ENCODE measurements around the gene ACSL1. TPM values are rescaled to one million over a fixed set of nuclear protein-coding genes. Genes with fewer than 3 reads are reported as not detected.

Gene ACSL1
- total RNA-seq, 1 donor from 2014 or later = 6.4 TPM

- no peak for DNase-seq (ENCODE audit: low spot score, unreplicated experiment)
- no peaks in the 10 kb centered on the region for H3K9me3 Mint-ChIP-seq (ENCODE audit: low read depth)
- H3K27ac Mint-ChIP-seq = no peak overlapping the region
- TF ChIP-seq, protein P1, sequence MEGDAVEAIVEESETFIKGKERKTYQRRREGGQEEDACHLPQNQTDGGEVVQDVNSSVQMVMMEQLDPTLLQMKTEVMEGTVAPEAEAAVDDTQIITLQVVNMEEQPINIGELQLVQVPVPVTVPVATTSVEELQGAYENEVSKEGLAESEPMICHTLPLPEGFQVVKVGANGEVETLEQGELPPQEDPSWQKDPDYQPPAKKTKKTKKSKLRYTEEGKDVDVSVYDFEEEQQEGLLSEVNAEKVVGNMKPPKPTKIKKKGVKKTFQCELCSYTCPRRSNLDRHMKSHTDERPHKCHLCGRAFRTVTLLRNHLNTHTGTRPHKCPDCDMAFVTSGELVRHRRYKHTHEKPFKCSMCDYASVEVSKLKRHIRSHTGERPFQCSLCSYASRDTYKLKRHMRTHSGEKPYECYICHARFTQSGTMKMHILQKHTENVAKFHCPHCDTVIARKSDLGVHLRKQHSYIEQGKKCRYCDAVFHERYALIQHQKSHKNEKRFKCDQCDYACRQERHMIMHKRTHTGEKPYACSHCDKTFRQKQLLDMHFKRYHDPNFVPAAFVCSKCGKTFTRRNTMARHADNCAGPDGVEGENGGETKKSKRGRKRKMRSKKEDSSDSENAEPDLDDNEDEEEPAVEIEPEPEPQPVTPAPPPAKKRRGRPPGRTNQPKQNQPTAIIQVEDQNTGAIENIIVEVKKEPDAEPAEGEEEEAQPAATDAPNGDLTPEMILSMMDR (IDR thresholded peaks at IDR 0.05; ENCODE audit: unreplicated experiment) = no peak
- H3K36me3 Mint-ChIP-seq (ENCODE audit: insufficient read depth) = no peaks in the 10 kb centered on the region
- no peak overlapping the region for H3K4me3 Mint-ChIP-seq (ENCODE audit: low read depth)
- peaks cover 13% of the 10 kb centered on the region for H3K27me3 Mint-ChIP-seq
- no peaks in the 10 kb centered on the region for H3K4me1 Mint-ChIP-seq (ENCODE audit: low read depth)
Measured at GRCh38 chr4:184861047-184861446, 35.3 kb upstream of the ACSL1 start.

- no peak for DNase-seq (ENCODE audit: low spot score, unreplicated experiment)
- H3K36me3 Mint-ChIP-seq (ENCODE audit: insufficient read depth) = no peaks in the 10 kb centered on the region
- peaks cover 13% of the 10 kb centered on the region for H3K27me3 Mint-ChIP-seq
- no peak overlapping the region for H3K27ac Mint-ChIP-seq
- H3K9me3 Mint-ChIP-seq (ENCODE audit: low read depth) = no peaks in the 10 kb centered on the region
- no peaks in the 10 kb centered on the region for H3K4me1 Mint-ChIP-seq (ENCODE audit: low read depth)
- H3K4me3 Mint-ChIP-seq (ENCODE audit: low read depth) = no peak overlapping the region
- TF ChIP-seq, protein P1 (IDR thresholded peaks at IDR 0.05; ENCODE audit: unreplicated experiment) = no peak
Measured at GRCh38 chr4:184860018-184860779, 34.4 kb upstream of the ACSL1 start.

DNA sequence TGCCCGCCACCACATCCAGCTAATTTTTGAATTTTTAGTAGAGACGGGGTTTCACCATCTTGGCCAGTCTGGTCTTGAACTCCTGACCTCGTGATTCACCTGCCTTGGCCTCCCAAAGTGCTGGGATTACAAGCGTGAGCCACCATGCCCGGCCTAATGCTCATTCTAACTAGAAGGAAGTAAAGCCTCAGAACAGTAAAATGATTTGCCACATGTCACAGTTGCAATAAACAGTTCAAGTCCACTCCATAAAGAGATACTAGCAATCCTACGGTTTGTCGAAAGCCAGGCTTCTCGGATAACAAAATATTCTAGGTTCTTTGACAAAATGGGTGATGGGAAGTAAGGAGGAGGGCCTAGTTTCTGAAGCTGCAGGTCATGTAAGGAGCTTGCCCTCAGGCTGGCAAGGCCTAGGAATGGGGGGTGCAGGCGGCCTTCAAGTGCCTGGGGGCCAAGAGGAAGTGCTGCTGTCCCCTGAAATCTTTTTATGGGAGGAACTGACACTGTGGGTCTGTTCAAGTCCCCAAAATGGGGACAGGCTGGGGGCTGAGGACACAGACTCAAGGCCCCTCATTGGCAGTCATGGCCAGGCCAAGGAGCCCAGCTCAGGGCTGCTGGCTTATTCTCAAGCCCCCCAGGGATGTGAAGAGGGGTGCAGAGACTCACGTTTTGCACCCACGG is 31.8 kb upstream of the ACSL1 start:
- H3K4me3 Mint-ChIP-seq (ENCODE audit: low read depth) = no peak overlapping the region
- peaks cover 10% of the 10 kb centered on the region for H3K27me3 Mint-ChIP-seq
- H3K36me3 Mint-ChIP-seq (ENCODE audit: insufficient read depth) = no peaks in the 10 kb centered on the region
- DNase-seq (ENCODE audit: low spot score, unreplicated experiment) = no peak
- TF ChIP-seq, protein P1 (IDR thresholded peaks at IDR 0.05; ENCODE audit: unreplicated experiment) = no peak
- peaks cover 2% of the 10 kb centered on the region for H3K4me1 Mint-ChIP-seq (ENCODE audit: low read depth)
- no peak overlapping the region for H3K27ac Mint-ChIP-seq
- H3K9me3 Mint-ChIP-seq (ENCODE audit: low read depth) = no peaks in the 10 kb centered on the region

GRCh38 chr4:184856277-184856609 is 30.5 kb upstream of the ACSL1 start:
- H3K27ac Mint-ChIP-seq = no peak overlapping the region
- TF ChIP-seq, protein P1 (IDR thresholded peaks at IDR 0.05; ENCODE audit: unreplicated experiment) = no peak
- no peaks in the 10 kb centered on the region for H3K9me3 Mint-ChIP-seq (ENCODE audit: low read depth)
- DNase-seq (ENCODE audit: low spot score, unreplicated experiment) = no peak
- no peaks in the 10 kb centered on the region for H3K36me3 Mint-ChIP-seq (ENCODE audit: insufficient read depth)
- no peak overlapping the region for H3K4me3 Mint-ChIP-seq (ENCODE audit: low read depth)
- H3K4me1 Mint-ChIP-seq (ENCODE audit: low read depth) = peaks cover 2% of the 10 kb centered on the region
- H3K27me3 Mint-ChIP-seq = peaks cover 7% of the 10 kb centered on the region

- no peak for DNase-seq (ENCODE audit: low spot score, unreplicated experiment)
- H3K36me3 Mint-ChIP-seq (ENCODE audit: insufficient read depth) = no peaks in the 10 kb centered on the region
- TF ChIP-seq, protein P1 (IDR thresholded peaks at IDR 0.05; ENCODE audit: unreplicated experiment) = no peak
Measured at GRCh38 chr4:184854673-184855072, 28.9 kb upstream of the ACSL1 start.

More at GRCh38 chr4:184854673-184855072, 28.9 kb upstream of the ACSL1 start:
- peak overlapping the region; percentile 37 for H3K27ac Mint-ChIP-seq
- no peaks in the 10 kb centered on the region for H3K9me3 Mint-ChIP-seq (ENCODE audit: low read depth)
- H3K4me3 Mint-ChIP-seq (ENCODE audit: low read depth) = no peak overlapping the region
- H3K27me3 Mint-ChIP-seq = peaks cover 11% of the 10 kb centered on the region
- peaks cover 2% of the 10 kb centered on the region for H3K4me1 Mint-ChIP-seq (ENCODE audit: low read depth)
